Measurements from ENCODE around the gene TREX2.

DNA sequence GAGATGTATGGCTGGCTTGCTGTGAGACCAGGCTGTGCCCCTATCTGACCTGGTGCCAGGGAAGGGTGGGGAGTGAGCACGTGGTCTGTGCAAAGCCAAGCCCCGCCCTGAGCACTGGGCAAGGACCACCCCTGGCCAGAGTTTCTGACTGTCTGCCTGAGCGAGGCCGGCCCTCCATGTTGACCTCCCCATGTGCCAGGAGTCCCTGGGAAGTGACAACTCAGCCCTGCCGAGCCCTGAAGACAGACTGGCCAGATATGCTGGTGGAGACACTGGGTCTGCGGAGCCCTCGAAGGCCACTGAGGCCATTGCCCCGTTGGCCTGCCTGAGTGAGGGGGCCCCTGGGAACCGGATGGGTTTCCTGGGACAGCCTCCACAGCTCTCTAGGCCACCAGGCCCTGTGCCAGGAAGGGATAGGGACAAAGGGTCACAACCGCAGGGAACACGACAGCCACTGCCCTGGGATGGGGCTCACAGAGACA lies 41.8 kb upstream of the TREX2 start:
- TF ChIP-seq, protein P1, sequence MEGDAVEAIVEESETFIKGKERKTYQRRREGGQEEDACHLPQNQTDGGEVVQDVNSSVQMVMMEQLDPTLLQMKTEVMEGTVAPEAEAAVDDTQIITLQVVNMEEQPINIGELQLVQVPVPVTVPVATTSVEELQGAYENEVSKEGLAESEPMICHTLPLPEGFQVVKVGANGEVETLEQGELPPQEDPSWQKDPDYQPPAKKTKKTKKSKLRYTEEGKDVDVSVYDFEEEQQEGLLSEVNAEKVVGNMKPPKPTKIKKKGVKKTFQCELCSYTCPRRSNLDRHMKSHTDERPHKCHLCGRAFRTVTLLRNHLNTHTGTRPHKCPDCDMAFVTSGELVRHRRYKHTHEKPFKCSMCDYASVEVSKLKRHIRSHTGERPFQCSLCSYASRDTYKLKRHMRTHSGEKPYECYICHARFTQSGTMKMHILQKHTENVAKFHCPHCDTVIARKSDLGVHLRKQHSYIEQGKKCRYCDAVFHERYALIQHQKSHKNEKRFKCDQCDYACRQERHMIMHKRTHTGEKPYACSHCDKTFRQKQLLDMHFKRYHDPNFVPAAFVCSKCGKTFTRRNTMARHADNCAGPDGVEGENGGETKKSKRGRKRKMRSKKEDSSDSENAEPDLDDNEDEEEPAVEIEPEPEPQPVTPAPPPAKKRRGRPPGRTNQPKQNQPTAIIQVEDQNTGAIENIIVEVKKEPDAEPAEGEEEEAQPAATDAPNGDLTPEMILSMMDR (IDR thresholded peaks at IDR 0.05 in 2 of 3, conservative IDR thresholded peaks at IDR 0.05 in 1 of 3; ENCODE audit: borderline replicate concordance in 1 of 3, insufficient read depth in 1 of 3, low read depth in 2 of 3, low read length in 2 of 3), result no peak
- TF ChIP-seq RAD21 (IDR thresholded peaks at IDR 0.05; ENCODE audit: low read depth), result no peak
- no peak for TF ChIP-seq EGR1 (IDR thresholded peaks at IDR 0.05; ENCODE audit: low read depth)
- no peak for TF ChIP-seq EZH2 (IDR thresholded peaks at IDR 0.05)
- TF ChIP-seq POLR2A (IDR thresholded peaks at IDR 0.05; ENCODE audit: borderline replicate concordance, extremely low read depth, insufficient read depth, insufficient read length), result no peak
- TF ChIP-seq SRF (IDR thresholded peaks at IDR 0.05; ENCODE audit: low read depth), result no peak
- no peak for TF ChIP-seq ELF1 (IDR thresholded peaks at IDR 0.05; ENCODE audit: borderline replicate concordance, low read depth)
- TF ChIP-seq ZNF274 (IDR thresholded peaks at IDR 0.05; ENCODE audit: low read depth, low read length), result no peak
- TF ChIP-seq POLR2AphosphoS5 (IDR thresholded peaks at IDR 0.05; ENCODE audit: low read depth, low read length), result no peak
- TF ChIP-seq, protein P2, sequence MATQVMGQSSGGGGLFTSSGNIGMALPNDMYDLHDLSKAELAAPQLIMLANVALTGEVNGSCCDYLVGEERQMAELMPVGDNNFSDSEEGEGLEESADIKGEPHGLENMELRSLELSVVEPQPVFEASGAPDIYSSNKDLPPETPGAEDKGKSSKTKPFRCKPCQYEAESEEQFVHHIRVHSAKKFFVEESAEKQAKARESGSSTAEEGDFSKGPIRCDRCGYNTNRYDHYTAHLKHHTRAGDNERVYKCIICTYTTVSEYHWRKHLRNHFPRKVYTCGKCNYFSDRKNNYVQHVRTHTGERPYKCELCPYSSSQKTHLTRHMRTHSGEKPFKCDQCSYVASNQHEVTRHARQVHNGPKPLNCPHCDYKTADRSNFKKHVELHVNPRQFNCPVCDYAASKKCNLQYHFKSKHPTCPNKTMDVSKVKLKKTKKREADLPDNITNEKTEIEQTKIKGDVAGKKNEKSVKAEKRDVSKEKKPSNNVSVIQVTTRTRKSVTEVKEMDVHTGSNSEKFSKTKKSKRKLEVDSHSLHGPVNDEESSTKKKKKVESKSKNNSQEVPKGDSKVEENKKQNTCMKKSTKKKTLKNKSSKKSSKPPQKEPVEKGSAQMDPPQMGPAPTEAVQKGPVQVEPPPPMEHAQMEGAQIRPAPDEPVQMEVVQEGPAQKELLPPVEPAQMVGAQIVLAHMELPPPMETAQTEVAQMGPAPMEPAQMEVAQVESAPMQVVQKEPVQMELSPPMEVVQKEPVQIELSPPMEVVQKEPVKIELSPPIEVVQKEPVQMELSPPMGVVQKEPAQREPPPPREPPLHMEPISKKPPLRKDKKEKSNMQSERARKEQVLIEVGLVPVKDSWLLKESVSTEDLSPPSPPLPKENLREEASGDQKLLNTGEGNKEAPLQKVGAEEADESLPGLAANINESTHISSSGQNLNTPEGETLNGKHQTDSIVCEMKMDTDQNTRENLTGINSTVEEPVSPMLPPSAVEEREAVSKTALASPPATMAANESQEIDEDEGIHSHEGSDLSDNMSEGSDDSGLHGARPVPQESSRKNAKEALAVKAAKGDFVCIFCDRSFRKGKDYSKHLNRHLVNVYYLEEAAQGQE (IDR thresholded peaks at IDR 0.05; ENCODE audit: low read depth), result no peak
- no peak for TF ChIP-seq ZFX (IDR thresholded peaks at IDR 0.05)
